Prostate gland (tissue), 2 donors: ENCODE results near the gene PCNX1. TPM values are rescaled to one million over a fixed set of nuclear protein-coding genes. Genes with fewer than 3 reads are reported as not detected.

Experiments
- DNase-seq: peaks from one replicate; pipeline ENCODE4 v3.0.0-alpha.2; 2019; ENCODE audit warnings: low spot score
- H3K27ac ChIP-seq, 2 donors: fragments of 200-600 bp; sonication (generic); 2 replicates each; pipeline ENCODE4 v1.5.1; 2017 to 2019
- H3K27me3 ChIP-seq: fragments of 200-600 bp; sonication (generic); replicated peaks from 2 replicates; pipeline ENCODE4 v1.5.1; 2019; ENCODE audit not compliant: insufficient read depth
- H3K36me3 ChIP-seq, 2 donors: fragments of 200-600 bp; sonication (generic); 1 replicate in 1 of 2; 2 replicates in 1 of 2; pipeline versions ENCODE4 v1.5.1 to v1.8.1; 2017 to 2019
- H3K4me1 ChIP-seq: fragments of 200-600 bp; sonication (generic); replicated peaks from 2 replicates; pipeline ENCODE4 v1.5.1; 2019
- H3K4me3 ChIP-seq, 2 donors: fragments of 200-600 bp; sonication (generic); 2 replicates each; pipeline ENCODE4 v1.5.1; 2017 to 2019
- H3K9me3 ChIP-seq: fragments of 200-600 bp; sonication (generic); 2 replicates; pipeline ENCODE4 v1.5.1; 2017
- CTCF ChIP-seq, 4 experiments: fragments of 200-600 bp in 2 of 4; fragments of 450-650 bp in 2 of 4; sonication (generic) in 2 of 4; IDR thresholded peaks; 1 replicate in 3 of 4; 2 replicates in 1 of 4; pipeline ENCODE4 v1.5.1; 2016 to 2019; ENCODE audit warnings: antibody characterized with exemption in 4 of 4, mild to moderate bottlenecking in 2 of 4, moderate library complexity in 2 of 4
- POLR2A ChIP-seq: fragments of 450-650 bp; IDR thresholded peaks from one replicate; pipeline ENCODE4 v1.6.1; 2016; ENCODE audit warnings: antibody characterized with exemption, mild to moderate bottlenecking
- POLR2AphosphoS5 ChIP-seq: sonication (generic); formaldehyde crosslinking; IDR thresholded peaks from one replicate; pipeline ENCODE4 v1.6.1; 2017; ENCODE audit warnings: antibody characterized with exemption
- WGBS: methylation state at CpG from one replicate; pipeline ENCODE4 v1.1.5; 2018; 5-methylcytosine and 5-hydroxymethylcytosine counted together
- intact Hi-C: fragments of 100-400 bp; cut with DNase I; formaldehyde crosslinking; loops from one replicate; pipeline ENCODE4 v1.14.2; 2022
- small RNA-seq, 2 donors: library from RNA; depleted of rRNA; stranded (forward); fragments of <200 nt; gene quantifications; one replicate each; pipeline ENCODE3, GENCODE V24; 2016
- total RNA-seq, 2 donors: library from RNA; depleted of rRNA; stranded (reverse); fragments of >200 nt; gene quantifications; one replicate each; pipeline ENCODE4 v1.1.0, GENCODE V29; 2016

Gene PCNX1
- total RNA-seq, 2 donors from 2014 or later = 24.5 to 66.5 TPM

GRCh38 chr14:71155743-71156142, 248.5 kb downstream of the PCNX1 start:
- WGBS = 78% methylated on average over 5 of the region's 5 CpGs
- DNase-seq = no peak
- intact Hi-C loops = no loop called here
- H3K27ac ChIP-seq = no peak overlapping the region
- H3K36me3 ChIP-seq = no peaks in the 10 kb centered on the region
- H3K9me3 ChIP-seq = no peaks in the 10 kb centered on the region
- no peak overlapping the region for H3K4me3 ChIP-seq
- no peaks in the 10 kb centered on the region for H3K4me1 ChIP-seq
- TF ChIP-seq POLR2A (no peak), POLR2AphosphoS5 (no peak), CTCF (IDR thresholded peaks at IDR 0.05) (no peak)
- no peaks in the 10 kb centered on the region for H3K27me3 ChIP-seq

- no peaks in the 10 kb centered on the region for H3K9me3 ChIP-seq
- WGBS = 78% methylated on average over 6 of the region's 6 CpGs
- no peak for DNase-seq
- no peak for TF ChIP-seq CTCF (IDR thresholded peaks at IDR 0.05)
- TF ChIP-seq POLR2AphosphoS5 = no peak
- no peak for TF ChIP-seq POLR2A
- H3K4me1 ChIP-seq = no peaks in the 10 kb centered on the region
- no peaks in the 10 kb centered on the region for H3K27me3 ChIP-seq
- no peaks in the 10 kb centered on the region for H3K36me3 ChIP-seq
- H3K4me3 ChIP-seq = no peak overlapping the region
- intact Hi-C loops = no loop called here
- H3K27ac ChIP-seq = no peak overlapping the region
These were observed 256.0 kb downstream of the PCNX1 start for GRCh38 chr14:71163050-71163841.

GRCh38 chr14:71163842-71164629, 256.8 kb downstream of the PCNX1 start:
- no peaks in the 10 kb centered on the region for H3K9me3 ChIP-seq
- WGBS = 88% methylated on average over 10 of the region's 10 CpGs
- no peaks in the 10 kb centered on the region for H3K27me3 ChIP-seq

More at GRCh38 chr14:71163842-71164629, 256.8 kb downstream of the PCNX1 start:
- H3K4me3 ChIP-seq = no peak overlapping the region
- intact Hi-C loops = no loop called here
- no peaks in the 10 kb centered on the region for H3K36me3 ChIP-seq
- no peak for DNase-seq
- no peak for TF ChIP-seq CTCF (IDR thresholded peaks at IDR 0.05)
- no peak for TF ChIP-seq POLR2A
- no peak for TF ChIP-seq POLR2AphosphoS5
- no peak overlapping the region for H3K27ac ChIP-seq
- no peaks in the 10 kb centered on the region for H3K4me1 ChIP-seq

Small RNA genes lying within 50 kb of the gene (small RNA-seq; reads per million reads assigned to genes)
- gene AC005230.1 (0 reads per million in 2 donors), gene GTF3AP2 (0 reads per million in 2 donors)

Other genes with a start within 250 kb of the PCNX1 start
- gene MAP3K9, start 97.9 kb upstream of the PCNX1 start, total RNA-seq = 1 to 10 TPM; 5.3 to 9.5 TPM